ENCODE results near the gene TDRD15.
A peak's percentile ranks its signal among the peaks of the same experiment; 100 is the strongest.

GRCh38 chr2:21175895-21176646 is 52.3 kb downstream of the TDRD15 start:
- TF ChIP-seq CTCF (IDR thresholded peaks at IDR 0.05) (peak; percentile 38 to 48 (median 43)), POLR2A (IDR thresholded peaks at IDR 0.05) (no peak)

Measured in right lobe of liver (tissue), 4 donors.